GM19099 (cell line): Measurements from ENCODE around the gene ARSK.
A peak's percentile ranks its signal among the peaks of the same experiment; 100 is the strongest.

Source experiments
- POLR2A ChIP-seq: IDR thresholded peaks from 3 replicates; pipeline ENCODE4 v1.6.1; 2011; ENCODE audit warnings: low read depth; ENCODE audit not compliant: insufficient read length; ENCODE audit errors: extremely low read depth

The ARSK gene

GRCh38 chr5:95554647-95555548 is at the start of gene ARSK, which contains the start of gene SKIC3:
ARSK (plus strand) TSS chr5:95555101; CDS start chr5:95555279, 178 bp downstream.
SKIC3 (minus strand) TSS chr5:95554977; CDS start chr5:95547150, 7,827 bp downstream.
- peak; percentile 83 for TF ChIP-seq POLR2A

- no peak for TF ChIP-seq POLR2A
Observed at GRCh38 chr5:95508550-95508949, 46.4 kb upstream of the ARSK start.

- no peak for TF ChIP-seq POLR2A
Observed at GRCh38 chr5:95511606-95512005, 43.3 kb upstream of the ARSK start.

- no peak for TF ChIP-seq POLR2A
Observed at GRCh38 chr5:95518417-95518816, 36.5 kb upstream of the ARSK start.

- TF ChIP-seq POLR2A, result no peak
Observed at GRCh38 chr5:95519151-95519550, 35.8 kb upstream of the ARSK start.

GRCh38 chr5:95519681-95520080 is 35.2 kb upstream of the ARSK start:
- no peak for TF ChIP-seq POLR2A

GRCh38 chr5:95520206-95520605 is 34.7 kb upstream of the ARSK start:
- no peak for TF ChIP-seq POLR2A

GRCh38 chr5:95524423-95524822 is 30.5 kb upstream of the ARSK start:
- TF ChIP-seq POLR2A, result no peak

- no peak for TF ChIP-seq POLR2A
Observed at GRCh38 chr5:95526871-95527270, 28.0 kb upstream of the ARSK start.

- no peak for TF ChIP-seq POLR2A
Observed at GRCh38 chr5:95528565-95528964, 26.3 kb upstream of the ARSK start.

- TF ChIP-seq POLR2A, result no peak
Observed at GRCh38 chr5:95530416-95530815, 24.5 kb upstream of the ARSK start.

- no peak for TF ChIP-seq POLR2A
Observed at GRCh38 chr5:95531491-95531890, 23.4 kb upstream of the ARSK start.

- no peak for TF ChIP-seq POLR2A
Observed at GRCh38 chr5:95532415-95532814, 22.5 kb upstream of the ARSK start.

- TF ChIP-seq POLR2A, result no peak
Observed at GRCh38 chr5:95533106-95533505, 21.8 kb upstream of the ARSK start.

- TF ChIP-seq POLR2A, result no peak
Observed at GRCh38 chr5:95533761-95534160, 21.1 kb upstream of the ARSK start.

- no peak for TF ChIP-seq POLR2A
Observed at GRCh38 chr5:95537501-95537900, 17.4 kb upstream of the ARSK start.

- no peak for TF ChIP-seq POLR2A
Observed at GRCh38 chr5:95543017-95543705, 11.7 kb upstream of the ARSK start.

GRCh38 chr5:95549030-95549429 is 5.9 kb upstream of the ARSK start:
- no peak for TF ChIP-seq POLR2A
